GM21515 (cell line): Measurements from ENCODE around the gene DIS3L2.

Source experiments
- ATAC-seq: cut with Tn5 transposase; IDR thresholded peaks from one replicate; pipeline ENCODE4 v1.9.1; 2021; ENCODE audit not compliant: unreplicated experiment

The DIS3L2 gene

DNA sequence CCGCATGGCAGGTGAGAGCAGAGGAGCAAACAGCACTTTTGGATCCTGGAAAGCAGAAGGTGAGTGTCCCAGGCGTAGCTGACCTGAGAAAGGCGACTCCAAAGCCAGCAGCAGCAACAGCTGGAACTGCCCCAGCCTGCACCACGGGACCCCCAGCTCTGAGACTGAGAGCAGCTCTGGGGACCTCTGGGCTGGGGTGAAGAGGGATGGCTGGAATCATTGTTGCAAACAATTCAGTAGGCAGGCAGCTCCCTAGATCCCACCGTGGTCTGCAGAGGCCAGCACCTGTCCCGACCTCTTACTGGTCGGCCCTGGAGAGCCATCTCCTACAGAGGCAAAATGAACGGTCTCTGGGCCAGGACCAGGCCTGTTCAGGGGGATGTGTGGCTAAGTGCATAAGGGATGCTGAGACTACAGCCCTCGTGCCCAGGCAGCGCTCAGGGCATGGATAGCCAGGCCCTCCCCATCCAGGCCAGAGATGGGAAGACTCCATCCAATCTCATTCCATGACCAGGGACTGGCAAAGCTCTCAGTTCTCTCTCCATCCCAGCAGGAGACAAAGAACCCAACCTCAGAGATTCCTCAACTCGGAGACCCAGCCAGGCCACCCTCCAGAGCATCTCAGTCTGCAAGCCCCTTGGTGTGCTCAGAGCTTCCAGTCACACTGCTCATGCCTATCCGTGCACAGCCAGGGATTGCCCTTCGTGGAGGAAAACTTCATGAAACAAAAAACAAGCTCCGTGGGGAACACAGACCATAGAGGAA lies 378.8 kb downstream of the DIS3L2 start:
- ATAC-seq, result no peak

DNA sequence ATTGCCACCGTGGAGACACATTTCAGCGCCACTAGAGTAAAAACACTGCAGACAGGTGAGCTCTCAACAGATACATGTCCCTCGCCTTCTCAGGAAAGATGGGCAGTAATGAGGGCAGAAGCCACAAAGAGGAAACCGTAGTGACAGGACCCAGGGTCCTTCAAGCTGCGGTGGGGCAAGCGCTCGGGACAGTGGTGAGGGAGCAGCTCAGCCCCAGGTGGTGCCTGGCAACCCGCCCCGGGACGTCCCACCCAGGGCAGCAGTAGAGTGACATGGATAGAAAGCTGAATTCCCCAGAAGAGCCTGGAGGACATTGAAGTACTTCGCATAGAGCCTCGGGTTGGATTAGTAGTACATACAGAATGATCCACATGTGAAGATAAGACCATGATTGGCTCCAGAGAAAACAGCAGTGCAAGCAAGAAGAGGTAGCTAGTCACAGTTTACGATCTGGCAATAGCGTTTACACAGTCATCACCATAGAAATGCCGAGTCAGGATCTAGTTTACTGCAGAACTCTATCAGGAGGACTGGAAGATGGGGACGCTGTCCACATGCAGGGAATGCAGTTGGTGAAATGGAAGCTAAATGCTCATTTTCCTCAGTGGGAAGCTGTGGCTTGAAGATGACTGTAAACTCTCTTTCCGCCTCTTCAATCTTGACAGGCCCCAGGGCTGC lies 379.7 kb downstream of the DIS3L2 start:
- no peak for ATAC-seq

DNA sequence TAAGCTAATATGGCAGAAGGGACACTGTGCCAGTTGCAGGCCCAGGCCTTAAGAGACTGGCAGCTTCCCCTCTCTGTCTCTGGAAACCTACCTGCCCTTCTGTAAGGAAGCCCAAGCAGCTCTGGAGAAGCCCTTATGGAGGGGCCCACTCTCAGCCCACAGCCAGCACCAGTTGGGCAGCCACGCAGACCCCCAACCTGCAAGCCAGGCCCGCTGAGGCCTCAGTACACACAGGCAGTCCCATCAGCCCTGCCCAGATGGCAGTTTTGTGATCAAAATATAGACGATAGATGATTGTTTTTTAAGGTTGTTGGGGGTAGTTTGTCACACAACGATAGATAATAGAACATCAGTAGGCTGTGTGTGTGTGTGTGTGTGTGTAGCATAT lies 380.2 kb downstream of the DIS3L2 start:
- ATAC-seq, result no peak

DNA sequence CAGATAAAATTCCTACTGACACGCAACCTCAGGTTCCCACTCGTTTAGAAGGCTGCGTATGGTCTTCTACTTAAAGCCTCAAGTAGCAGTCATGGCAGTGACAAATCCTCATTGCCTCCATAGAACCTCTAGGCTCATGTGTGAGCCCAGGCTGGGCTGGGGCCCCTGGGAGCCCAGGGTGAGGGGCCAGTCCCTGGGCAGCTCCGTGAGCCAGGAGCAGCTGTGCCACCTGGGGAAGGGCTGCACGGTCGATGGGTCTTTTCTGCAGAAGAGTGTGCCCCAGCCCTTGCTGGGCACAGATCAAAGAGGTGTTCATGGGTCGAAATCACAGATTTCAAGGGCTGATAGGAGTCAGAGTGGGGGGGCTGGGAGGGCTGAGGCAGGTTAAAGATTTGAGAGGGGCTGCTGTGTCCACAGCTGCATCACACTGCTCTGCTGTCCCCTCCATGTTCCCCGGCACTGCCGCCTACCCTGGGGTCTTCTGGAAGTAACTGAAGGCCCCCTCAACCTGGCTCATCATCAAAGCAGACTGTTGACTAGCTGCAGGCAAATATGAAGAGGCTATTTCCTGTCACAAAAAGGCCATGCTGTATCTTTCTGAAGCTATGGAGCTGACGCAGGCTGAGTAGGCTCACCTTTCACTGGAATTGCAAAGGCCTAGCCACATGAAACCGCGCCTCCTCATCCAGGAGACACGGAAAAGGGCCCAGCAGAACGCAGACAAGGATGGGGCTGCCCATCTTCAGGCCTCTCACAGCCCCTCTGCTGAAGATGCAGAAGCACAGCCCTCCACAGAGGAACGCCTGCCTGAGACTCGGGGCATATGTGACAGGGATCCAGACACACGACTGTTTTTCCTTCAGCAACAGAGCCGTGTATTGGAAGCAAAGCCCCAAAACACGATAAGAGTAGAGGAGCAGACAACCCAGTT lies 381.4 kb downstream of the DIS3L2 start:
- ATAC-seq, result no peak

DNA sequence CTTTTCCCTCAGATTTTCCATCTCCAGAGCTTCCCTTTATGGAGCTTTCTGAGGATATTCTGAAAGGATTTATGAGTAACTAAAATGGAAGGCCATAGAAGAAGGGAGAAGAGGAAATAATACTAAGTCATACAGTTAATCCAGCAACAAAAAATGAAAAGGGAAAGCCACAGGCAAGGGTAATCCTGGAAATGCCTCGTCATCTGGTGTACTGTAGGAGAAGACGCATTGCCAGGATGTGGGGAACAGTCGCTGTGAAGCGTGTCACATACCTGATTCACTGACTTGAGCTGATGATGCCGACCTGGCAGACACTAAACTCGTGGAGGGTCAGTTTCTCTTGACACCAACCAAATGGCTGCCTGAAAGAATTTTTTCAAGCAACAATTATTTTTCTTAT lies 382.3 kb downstream of the DIS3L2 start:
- no peak for ATAC-seq

DNA sequence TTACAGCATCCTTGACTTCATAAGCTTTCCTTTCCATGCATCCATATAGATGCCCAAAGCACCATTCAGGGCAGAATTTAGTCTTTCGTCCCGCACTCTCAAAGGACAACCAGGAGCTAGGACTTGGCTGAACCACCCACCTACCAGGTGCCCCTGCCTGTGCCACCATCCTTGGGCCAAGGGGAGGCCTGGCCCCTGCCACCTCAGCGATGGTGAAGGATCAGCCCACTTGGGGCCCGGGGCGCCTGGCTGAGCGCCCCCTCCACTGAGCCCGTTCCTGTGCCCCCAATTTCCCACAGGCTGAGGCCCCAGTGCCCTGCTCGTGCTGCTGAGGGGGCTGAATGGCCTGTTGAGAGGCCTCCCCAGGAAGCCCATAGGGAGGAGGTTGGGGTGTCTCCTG lies 383.7 kb downstream of the DIS3L2 start:
- ATAC-seq, result no peak

DNA sequence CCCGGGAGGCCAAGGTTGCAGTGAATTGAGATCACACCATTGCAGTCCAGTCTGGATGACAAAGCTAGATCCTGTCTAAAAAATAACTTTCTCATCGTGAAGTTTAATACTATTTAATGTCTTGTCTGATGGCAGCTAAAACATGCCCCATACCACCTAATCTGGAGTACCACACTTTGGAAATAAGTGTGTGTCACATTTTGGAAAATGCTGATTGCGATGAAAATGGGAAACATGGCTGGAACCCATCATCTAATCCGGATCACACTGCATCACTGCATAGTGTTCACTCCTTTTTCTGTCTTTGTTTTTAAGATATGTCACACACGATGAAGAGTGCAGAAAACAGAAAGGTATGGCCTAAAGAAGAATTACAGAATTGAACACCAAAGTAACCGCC lies 385.9 kb downstream of the DIS3L2 start:
- no peak for ATAC-seq

DNA sequence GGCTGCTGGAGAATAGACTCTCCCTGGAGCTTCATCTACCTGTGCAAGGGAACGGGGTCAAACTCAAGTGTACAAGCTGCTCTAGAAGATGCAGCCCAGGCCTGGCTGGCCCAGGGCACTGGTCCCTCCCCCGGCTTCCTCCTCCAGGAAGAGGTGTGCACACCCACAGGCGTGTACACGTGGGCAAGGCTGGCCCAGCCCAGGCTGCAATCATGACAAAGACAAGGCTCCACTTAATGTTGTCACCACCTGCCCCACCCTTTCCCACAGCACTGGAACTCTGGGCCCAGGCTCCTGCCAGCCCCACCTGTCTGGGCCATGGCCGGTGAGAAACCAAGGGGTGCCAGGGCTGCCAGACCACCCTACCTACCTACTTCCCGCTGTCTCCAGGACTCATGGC lies 387.4 kb downstream of the DIS3L2 start:
- ATAC-seq, result no peak

DNA sequence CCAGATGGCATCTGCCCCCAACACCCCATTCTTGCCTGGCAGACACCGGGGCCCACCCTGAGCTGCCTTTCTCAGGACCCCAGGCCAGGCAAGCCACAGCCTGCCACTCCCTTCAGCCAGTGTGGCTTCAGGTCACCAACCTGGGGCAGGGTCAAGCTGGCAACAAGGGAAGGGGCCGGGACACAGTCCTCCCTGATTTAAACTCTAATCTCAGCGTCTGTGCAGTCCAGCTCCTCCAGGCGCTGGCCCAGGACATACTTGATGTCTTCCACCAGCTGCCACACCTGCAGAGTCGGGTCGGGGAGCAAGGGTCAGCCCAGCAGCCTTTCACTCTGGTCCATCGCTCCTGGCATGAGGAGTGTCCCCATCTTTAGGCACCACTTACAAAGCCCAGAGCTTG lies 388.0 kb downstream of the DIS3L2 start:
- ATAC-seq, result no peak

DNA sequence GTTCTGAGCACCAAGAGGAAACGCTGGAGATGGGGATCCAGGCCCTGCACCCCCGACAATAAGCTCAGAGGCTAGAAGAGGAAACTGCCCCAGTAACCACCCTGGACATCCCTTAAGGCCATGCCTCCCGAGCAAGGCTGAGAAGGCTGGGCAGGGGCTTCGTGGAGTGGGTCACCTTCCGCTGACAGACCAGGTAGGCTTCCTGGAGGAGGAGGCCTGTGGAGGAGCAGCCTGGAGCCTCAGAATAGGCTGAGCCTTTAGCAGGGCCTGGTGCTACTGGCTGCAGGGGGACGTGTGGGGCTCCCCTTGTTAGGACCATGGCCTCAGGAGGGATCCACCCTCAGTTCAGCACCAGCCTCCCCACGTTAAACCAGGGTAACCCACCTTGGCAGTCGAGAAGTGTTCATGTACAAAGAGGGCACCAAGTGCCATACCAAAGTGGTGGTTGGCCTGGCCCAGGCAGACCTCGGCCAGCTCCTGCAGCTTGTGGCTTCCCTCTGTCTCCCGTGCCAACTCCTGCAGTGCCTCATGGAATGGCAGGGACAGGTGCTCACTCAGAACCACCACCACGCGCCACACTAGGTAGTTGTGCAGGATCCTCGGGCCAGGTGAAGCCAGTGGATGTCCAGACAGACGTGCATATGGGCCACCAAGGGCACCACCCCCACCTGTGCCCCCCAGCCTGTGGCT lies 388.6 kb downstream of the DIS3L2 start:
- ATAC-seq, result no peak

DNA sequence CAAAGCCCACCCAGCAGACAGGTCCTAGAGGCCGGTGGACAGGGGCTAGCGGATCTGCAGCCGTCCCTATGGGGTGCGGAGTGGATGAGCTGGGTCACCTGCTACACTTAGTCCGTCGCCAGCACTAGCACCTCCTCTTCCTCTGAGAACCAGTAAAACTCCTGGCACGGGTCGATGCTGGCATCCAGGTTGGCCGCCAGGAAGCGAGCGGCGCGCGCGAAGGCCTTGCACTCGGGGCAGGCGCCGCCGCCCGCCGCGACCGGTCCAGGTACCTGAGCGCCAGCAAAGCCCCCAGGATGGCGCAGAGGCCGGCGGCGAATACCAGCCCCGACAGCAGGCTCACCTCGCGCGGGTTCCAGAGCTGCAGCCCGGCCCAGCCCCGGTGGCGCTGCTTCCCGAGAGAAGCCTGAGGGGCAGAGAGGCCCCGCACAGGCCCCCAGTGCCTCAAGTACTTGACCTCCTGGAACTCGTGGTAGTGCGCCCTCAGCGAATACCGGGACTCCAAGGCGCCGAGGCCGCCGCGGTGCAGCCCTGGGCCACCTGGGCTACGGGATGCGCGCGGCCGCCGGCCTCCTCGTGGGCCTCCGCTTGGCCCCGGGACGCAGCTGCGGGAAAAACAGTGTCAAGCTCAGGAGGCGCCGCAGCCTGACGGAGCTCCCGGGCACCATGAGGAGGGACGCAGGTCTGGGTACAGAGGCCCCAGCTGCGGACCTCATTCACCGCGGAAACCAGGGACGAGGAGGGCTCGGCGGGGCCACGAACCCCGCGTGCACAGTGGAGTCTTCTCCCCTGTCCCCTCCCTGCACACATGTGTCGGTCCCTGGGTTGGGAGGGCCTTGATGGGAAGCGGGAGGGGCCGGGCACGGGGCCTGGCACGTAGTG lies 389.5 kb downstream of the DIS3L2 start:
- no peak for ATAC-seq

DNA sequence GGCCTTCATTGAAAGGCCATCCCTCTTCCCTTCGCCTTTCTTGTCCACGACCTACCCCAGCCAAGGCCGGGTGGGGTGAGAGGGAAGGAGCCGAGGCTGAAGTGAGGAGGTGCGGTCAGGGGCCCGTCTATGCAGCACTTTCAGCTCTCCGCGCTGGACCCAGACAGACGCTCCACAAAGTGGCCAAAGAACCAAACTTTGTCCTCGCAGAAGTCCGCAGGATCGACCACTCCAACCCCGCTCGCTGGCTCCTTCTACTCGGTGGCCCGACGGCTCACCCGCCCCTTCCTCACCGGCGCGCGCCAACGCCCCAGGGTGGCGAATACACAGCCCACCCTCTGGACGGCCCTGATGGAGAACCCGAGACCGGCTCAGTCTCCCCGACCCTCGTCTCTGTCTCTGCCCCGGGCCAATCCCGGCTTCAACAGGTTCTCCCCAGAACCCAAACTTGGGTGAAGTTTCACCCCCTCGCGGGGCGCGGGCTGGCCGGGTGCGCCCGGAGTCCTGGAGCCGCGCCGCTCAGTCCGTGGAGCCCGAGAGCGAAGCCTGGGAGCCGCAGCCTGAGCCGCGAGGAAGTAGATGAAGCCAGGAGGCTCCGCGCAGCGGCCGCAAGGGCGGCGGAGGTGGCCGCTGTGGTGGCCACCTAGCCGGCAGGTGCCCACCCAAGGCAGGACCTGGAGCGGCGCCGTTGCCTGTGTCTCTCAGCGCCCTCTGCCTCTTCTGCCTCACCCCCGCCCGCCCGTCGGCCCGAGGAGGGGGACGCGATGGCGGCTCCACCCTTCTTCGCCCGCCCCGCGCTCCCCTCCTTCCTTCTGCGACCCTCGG lies 390.4 kb downstream of the DIS3L2 start:
- no peak for ATAC-seq

DNA sequence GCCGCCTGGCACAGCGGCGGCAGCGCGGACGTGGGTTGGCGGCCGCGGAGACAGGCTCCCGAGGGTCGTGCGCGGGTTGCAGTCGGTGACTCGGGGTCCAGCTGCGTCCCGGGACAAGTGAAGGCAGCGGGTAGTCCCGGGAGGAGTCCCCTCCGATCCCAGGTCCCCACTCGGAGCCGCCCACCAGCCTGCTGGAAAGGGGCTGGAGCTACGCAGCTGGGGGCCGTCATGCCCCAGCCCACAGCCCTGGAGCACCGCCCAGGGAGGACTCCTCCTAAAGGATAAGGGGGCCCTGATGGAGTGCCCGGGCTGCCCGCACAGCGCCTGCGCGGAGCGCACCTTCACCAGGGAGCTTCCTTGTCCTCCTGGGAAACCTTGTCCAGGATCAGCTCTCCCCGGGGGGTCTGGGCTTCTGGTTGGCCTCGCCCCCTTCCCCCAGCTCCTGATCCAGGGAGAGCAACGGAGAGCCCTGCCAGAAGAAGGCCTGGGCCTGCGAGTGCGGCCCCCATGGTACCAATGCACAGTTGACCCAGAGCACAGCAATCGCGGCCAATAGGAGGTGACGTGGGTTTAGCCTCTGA lies 391.1 kb downstream of the DIS3L2 start:
- no peak for ATAC-seq

DNA sequence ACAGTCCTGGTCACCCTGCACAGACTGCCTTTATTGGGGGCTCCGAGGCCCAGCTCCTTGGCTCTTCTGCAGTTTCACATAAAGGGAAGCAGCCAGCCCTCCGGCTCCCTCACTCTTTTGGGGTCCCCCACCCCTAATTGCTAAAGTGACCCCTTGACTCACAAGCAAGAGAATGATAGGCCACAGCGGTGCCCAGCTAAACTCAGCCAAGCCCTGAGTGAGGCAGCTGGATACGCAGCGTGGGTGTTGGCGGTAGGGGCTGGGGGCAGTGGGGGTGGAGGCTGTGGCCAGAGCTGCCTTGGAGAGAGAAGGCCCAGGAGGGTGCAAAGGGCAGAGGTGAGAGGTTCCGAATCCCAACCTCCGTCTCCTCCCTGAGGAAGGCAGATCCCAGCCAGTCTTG lies 391.6 kb downstream of the DIS3L2 start:
- ATAC-seq, result no peak

DNA sequence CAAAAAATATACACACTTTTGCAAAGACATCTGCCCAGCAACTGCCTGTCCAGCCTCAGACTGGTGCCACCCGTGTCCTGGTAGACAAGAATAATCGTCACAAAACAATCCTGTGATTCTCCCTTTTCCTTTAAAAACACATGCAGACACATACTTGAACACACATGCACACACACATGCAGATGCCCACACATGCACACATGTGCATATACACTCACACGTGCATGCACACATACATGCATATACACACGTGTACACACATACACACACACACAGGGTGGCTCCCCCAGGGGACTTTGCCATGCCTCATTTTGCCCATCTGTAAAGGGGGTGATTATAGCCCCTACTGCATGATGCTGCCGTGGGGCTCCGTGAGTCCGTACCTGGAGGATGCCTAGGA lies 392.1 kb downstream of the DIS3L2 start:
- no peak for ATAC-seq

DNA sequence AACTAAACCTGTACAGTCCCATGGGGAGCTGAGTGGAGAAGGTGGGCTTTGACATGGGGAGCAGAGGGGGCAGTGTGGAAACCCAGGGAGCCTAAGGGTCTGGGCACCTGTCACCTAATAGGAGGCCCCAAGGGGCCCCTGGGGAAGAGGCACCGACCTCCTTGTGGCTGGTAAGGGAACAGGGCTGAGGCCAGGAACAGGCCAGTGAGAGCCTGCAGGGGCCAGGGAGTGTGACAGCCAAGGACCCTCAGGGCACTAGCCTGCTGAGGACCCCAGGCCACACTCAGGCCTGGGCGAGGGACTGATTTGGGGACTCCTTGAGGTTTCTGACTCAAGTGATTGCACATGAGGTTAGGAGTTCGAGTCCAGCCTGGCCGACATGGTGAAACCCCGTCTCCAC lies 392.6 kb downstream of the DIS3L2 start:
- ATAC-seq, result no peak

DNA sequence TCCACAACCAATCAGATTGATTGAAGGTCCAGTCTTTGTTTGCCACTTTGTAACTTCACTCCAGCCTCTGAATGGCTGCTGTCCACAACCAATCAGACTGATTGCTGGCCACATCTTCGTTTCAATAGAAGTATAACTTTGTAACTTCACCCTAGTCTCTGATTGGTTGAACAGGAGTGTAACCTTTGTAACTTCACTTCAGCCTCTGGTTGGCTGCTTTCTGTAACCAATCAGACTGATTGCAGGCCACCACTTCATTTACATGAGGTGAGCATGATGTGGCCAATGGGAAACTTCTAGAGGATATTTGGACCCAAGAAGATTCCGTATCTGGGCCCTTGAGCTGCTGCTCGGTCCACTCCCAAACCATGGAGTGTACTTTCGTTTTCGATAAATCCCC lies 400.1 kb downstream of the DIS3L2 start:
- no peak for ATAC-seq

DNA sequence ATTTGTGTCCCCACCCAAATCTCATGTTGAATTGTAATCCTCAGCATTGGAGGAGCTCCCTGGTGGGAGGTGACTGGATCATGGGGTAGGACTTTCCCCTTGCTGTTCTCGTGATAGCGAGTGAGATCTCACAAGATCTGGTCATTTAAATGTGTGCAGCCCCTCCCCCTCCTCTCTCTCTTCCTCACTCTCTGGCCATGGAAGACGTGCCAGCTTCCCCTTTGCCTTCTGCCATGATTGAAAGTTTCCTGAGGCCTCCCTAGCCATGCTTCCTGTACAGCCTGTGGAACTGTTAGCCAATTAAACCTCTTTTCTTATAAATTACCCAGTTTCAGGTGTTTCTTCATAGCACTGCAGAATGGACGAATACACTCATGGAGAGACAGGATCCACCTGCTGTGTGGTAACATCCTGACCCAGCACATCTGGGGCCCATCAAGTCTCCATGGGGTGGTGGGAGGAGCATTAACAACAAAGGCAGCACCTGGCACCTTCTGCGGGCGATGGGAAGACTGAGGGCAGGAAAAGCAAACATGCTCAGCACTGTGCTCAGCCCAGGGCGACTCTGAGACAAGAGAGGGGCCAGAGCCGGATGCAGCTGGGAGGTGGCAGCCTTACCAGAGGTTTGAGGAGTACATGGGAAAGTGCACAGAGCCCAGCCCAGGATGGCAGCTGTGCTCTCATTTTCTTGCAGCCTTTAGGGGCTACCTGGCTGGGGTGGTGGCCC lies 400.8 kb downstream of the DIS3L2 start:
- no peak for ATAC-seq
